ENCODE measurements around the gene CNTN1. TPM values are rescaled to one million over a fixed set of nuclear protein-coding genes. Genes with fewer than 3 reads are reported as not detected.
"Not testable (repeated sequence)": the region's sequence is repeated elsewhere in the genome, so short reads cannot be mapped to it uniquely, and the experiment has no call there.

Gene CNTN1
- total RNA-seq, 1 donor: 0.36 TPM

- Histone ChIP-seq H4K20me1 (ENCODE audit: insufficient read depth, low read length) (no peaks in the 10 kb centered on the region), H3K9me3 (ENCODE audit: low read depth, low read length) (no peaks in the 10 kb centered on the region), H3K27me3 (ENCODE audit: insufficient read depth, low read length) (no peaks in the 10 kb centered on the region), H2AFZ (ENCODE audit: low read length) (no peak overlapping the region), H3K4me3 (ENCODE audit: insufficient read depth, low read length) (no peak overlapping the region), H3K4me1 (ENCODE audit: insufficient read depth, low read length) (no peaks in the 10 kb centered on the region), H3K4me2 (ENCODE audit: insufficient read depth, low read length) (no peak overlapping the region), H3K79me2 (ENCODE audit: insufficient read depth, low read length) (no peaks in the 10 kb centered on the region), H3K36me3 (ENCODE audit: insufficient read depth, low read length) (no peaks in the 10 kb centered on the region), H3K27ac (ENCODE audit: low read depth, low read length) (no peak overlapping the region)
- DNase-seq (ENCODE audit: insufficient read length, low spot score, missing footprints): no peak
- no peak for TF ChIP-seq CTCF (IDR thresholded peaks at IDR 0.05; ENCODE audit: extremely low read depth, low read depth, low read length)
Observed at GRCh38 chr12:40730281-40730680, 38.0 kb downstream of the CNTN1 start.

- no peak overlapping the region for H3K4me3 ChIP-seq (ENCODE audit: insufficient read depth, low read length)
- no peak overlapping the region for H3K4me2 ChIP-seq (ENCODE audit: insufficient read depth, low read length)
- H4K20me1 ChIP-seq (ENCODE audit: insufficient read depth, low read length): no peaks in the 10 kb centered on the region
- peaks cover 1% of the 10 kb centered on the region for H3K9me3 ChIP-seq (ENCODE audit: low read depth, low read length)
- H3K79me2 ChIP-seq (ENCODE audit: insufficient read depth, low read length): no peaks in the 10 kb centered on the region
- H3K4me1 ChIP-seq (ENCODE audit: insufficient read depth, low read length): no peaks in the 10 kb centered on the region
- H3K27me3 ChIP-seq (ENCODE audit: insufficient read depth, low read length): no peaks in the 10 kb centered on the region
- no peak overlapping the region for H2AFZ ChIP-seq (ENCODE audit: low read length)
- DNase-seq (ENCODE audit: insufficient read length, low spot score, missing footprints): no peak
- no peak for TF ChIP-seq CTCF (IDR thresholded peaks at IDR 0.05; ENCODE audit: extremely low read depth, low read depth, low read length)
- H3K27ac ChIP-seq (ENCODE audit: low read depth, low read length): no peak overlapping the region
- H3K36me3 ChIP-seq (ENCODE audit: insufficient read depth, low read length): no peaks in the 10 kb centered on the region
Observed at GRCh38 chr12:40733871-40734270, 41.6 kb downstream of the CNTN1 start.

GRCh38 chr12:40734276-40734675, 42.0 kb downstream of the CNTN1 start:
- no peaks in the 10 kb centered on the region for H4K20me1 ChIP-seq (ENCODE audit: insufficient read depth, low read length)
- DNase-seq (ENCODE audit: insufficient read length, low spot score, missing footprints): no peak
- H3K27ac ChIP-seq (ENCODE audit: low read depth, low read length): no peak overlapping the region
- no peaks in the 10 kb centered on the region for H3K27me3 ChIP-seq (ENCODE audit: insufficient read depth, low read length)
- no peak overlapping the region for H3K4me2 ChIP-seq (ENCODE audit: insufficient read depth, low read length)
- H3K9me3 ChIP-seq (ENCODE audit: low read depth, low read length): peaks cover 1% of the 10 kb centered on the region
- no peaks in the 10 kb centered on the region for H3K4me1 ChIP-seq (ENCODE audit: insufficient read depth, low read length)
- no peak for TF ChIP-seq CTCF (IDR thresholded peaks at IDR 0.05; ENCODE audit: extremely low read depth, low read depth, low read length)
- no peak overlapping the region for H2AFZ ChIP-seq (ENCODE audit: low read length)
- no peaks in the 10 kb centered on the region for H3K36me3 ChIP-seq (ENCODE audit: insufficient read depth, low read length)
- H3K79me2 ChIP-seq (ENCODE audit: insufficient read depth, low read length): no peaks in the 10 kb centered on the region
- H3K4me3 ChIP-seq (ENCODE audit: insufficient read depth, low read length): no peak overlapping the region

- H3K4me1 ChIP-seq (ENCODE audit: insufficient read depth, low read length): no peaks in the 10 kb centered on the region
- H3K4me2 ChIP-seq (ENCODE audit: insufficient read depth, low read length): no peak overlapping the region
- no peak for TF ChIP-seq CTCF (IDR thresholded peaks at IDR 0.05; ENCODE audit: extremely low read depth, low read depth, low read length)
- no peak overlapping the region for H3K4me3 ChIP-seq (ENCODE audit: insufficient read depth, low read length)
- H2AFZ ChIP-seq (ENCODE audit: low read length): no peak overlapping the region
- no peaks in the 10 kb centered on the region for H3K79me2 ChIP-seq (ENCODE audit: insufficient read depth, low read length)
- peaks cover 1% of the 10 kb centered on the region for H3K9me3 ChIP-seq (ENCODE audit: low read depth, low read length)
- no peaks in the 10 kb centered on the region for H4K20me1 ChIP-seq (ENCODE audit: insufficient read depth, low read length)
- DNase-seq (ENCODE audit: insufficient read length, low spot score, missing footprints): no peak
- no peaks in the 10 kb centered on the region for H3K27me3 ChIP-seq (ENCODE audit: insufficient read depth, low read length)
- no peak overlapping the region for H3K27ac ChIP-seq (ENCODE audit: low read depth, low read length)
- H3K36me3 ChIP-seq (ENCODE audit: insufficient read depth, low read length): no peaks in the 10 kb centered on the region
Observed at GRCh38 chr12:40735551-40736230, 43.5 kb downstream of the CNTN1 start.

GRCh38 chr12:40737416-40737815, 45.2 kb downstream of the CNTN1 start:
- H3K27ac ChIP-seq (ENCODE audit: low read depth, low read length); H3K79me2 ChIP-seq (ENCODE audit: insufficient read depth, low read length); H3K4me3 ChIP-seq (ENCODE audit: insufficient read depth, low read length); H3K4me1 ChIP-seq (ENCODE audit: insufficient read depth, low read length); H3K27me3 ChIP-seq (ENCODE audit: insufficient read depth, low read length); H3K4me2 ChIP-seq (ENCODE audit: insufficient read depth, low read length); H2AFZ ChIP-seq (ENCODE audit: low read length); H4K20me1 ChIP-seq (ENCODE audit: insufficient read depth, low read length); DNase-seq (ENCODE audit: insufficient read length, low spot score, missing footprints); H3K9me3 ChIP-seq (ENCODE audit: low read depth, low read length); H3K36me3 ChIP-seq (ENCODE audit: insufficient read depth, low read length): not testable (repeated sequence)
